Neural cell (in vitro differentiated cells): ENCODE measurements around the gene BAX. TPM values are rescaled to one million over a fixed set of nuclear protein-coding genes. Genes with fewer than 3 reads are reported as not detected.

Experiments
- H2AFZ ChIP-seq: fragments of 200-600, 300-800 bp; sonication (generic), shearing (Covaris generic); 2 replicates; pipeline ENCODE4 v1.6.0; 2014; ENCODE audit warnings: low read depth, mild to moderate bottlenecking, antibody characterized with exemption, low read length, moderate library complexity
- H3F3A ChIP-seq: fragments of 200-600 bp; shearing (Covaris generic); 2 replicates; pipeline ENCODE4 v1.6.1; 2016; ENCODE audit warnings: mild to moderate bottlenecking, moderate library complexity, mixed read lengths, antibody characterized with exemption, low read length; ENCODE audit not compliant: insufficient read depth, poor library complexity, severe bottlenecking
- H3K27ac ChIP-seq: fragments of 200-600, 300-800 bp; sonication (generic), shearing (Covaris generic); 2 replicates; pipeline ENCODE4 v1.5.1; 2014; ENCODE audit warnings: mild to moderate bottlenecking, low read length, moderate library complexity
- H3K27me3 ChIP-seq: fragments of 300-800, 200-600 bp; sonication (generic), shearing (Covaris generic); 2 replicates; pipeline ENCODE4 v1.6.0; 2014; ENCODE audit warnings: mild to moderate bottlenecking, low read depth, low read length, moderate library complexity; ENCODE audit not compliant: insufficient read depth
- H3K36me3 ChIP-seq: fragments of 300-800, 200-600 bp; sonication (generic), shearing (Covaris generic); 2 replicates; pipeline ENCODE4 v1.5.1; 2014; ENCODE audit warnings: mild to moderate bottlenecking, antibody characterized with exemption, low read length, moderate library complexity; ENCODE audit not compliant: insufficient read depth
- H3K4me2 ChIP-seq: fragments of 300-800, 200-600 bp; sonication (generic), shearing (Covaris generic); 2 replicates; pipeline ENCODE4 v1.6.0; 2014; ENCODE audit warnings: mild to moderate bottlenecking, low read length
- H3K4me3 ChIP-seq: fragments of 300-800, 200-600 bp; sonication (generic), shearing (Covaris generic); 2 replicates; pipeline ENCODE4 v1.5.1; 2014; ENCODE audit warnings: mild to moderate bottlenecking, low read length, moderate library complexity
- H3K79me2 ChIP-seq: fragments of 200-600 bp; shearing (Covaris generic); replicated peaks from 2 replicates; pipeline ENCODE4 v1.6.0; 2014; ENCODE audit warnings: mild to moderate bottlenecking, low read length, moderate library complexity; ENCODE audit not compliant: insufficient read depth
- H3K9ac ChIP-seq: fragments of 300-800, 200-600 bp; sonication (generic), shearing (Covaris generic); 2 replicates; pipeline ENCODE4 v1.6.1; 2016; ENCODE audit warnings: mild to moderate bottlenecking, low read length, mixed read lengths
- H3K9me2 ChIP-seq: fragments of 200-600 bp; shearing (Covaris generic); 2 replicates; pipeline ENCODE4 v1.6.1; 2016; ENCODE audit warnings: mild to moderate bottlenecking, low read length, mixed read lengths; ENCODE audit not compliant: insufficient read depth
- H3K9me3 ChIP-seq: fragments of 200-600, 300-800 bp; sonication (generic), shearing (Covaris generic); 2 replicates; pipeline ENCODE4 v1.6.1; 2016; ENCODE audit warnings: mild to moderate bottlenecking, mixed run types, low read length, moderate library complexity, mixed read lengths
- H4K20me1 ChIP-seq: fragments of 200-600 bp; shearing (Covaris generic); 2 replicates; pipeline ENCODE4 v1.6.1; 2016; ENCODE audit warnings: mild to moderate bottlenecking, mixed run types; ENCODE audit not compliant: insufficient read depth
- CTCF ChIP-seq: fragments of 450-650 bp; IDR thresholded peaks from 2 replicates; pipeline ENCODE4 v1.5.1; 2014; ENCODE audit warnings: antibody characterized with exemption, mild to moderate bottlenecking, moderate library complexity; ENCODE audit not compliant: poor library complexity, severe bottlenecking
- EZH2 ChIP-seq: fragments of 200-600, 300-800 bp; shearing (Covaris generic), sonication (generic); IDR thresholded peaks from 2 replicates; pipeline ENCODE4 v1.6.1; 2014; ENCODE audit warnings: antibody characterized with exemption, low read length, borderline replicate concordance, mild to moderate bottlenecking; ENCODE audit not compliant: insufficient read depth, poor library complexity, severe bottlenecking
- MXI1 ChIP-seq: fragments of 450-650 bp; conservative IDR thresholded peaks from 2 replicates; pipeline ENCODE4 v1.6.1; 2014; ENCODE audit warnings: antibody characterized with exemption, mild to moderate bottlenecking; ENCODE audit not compliant: poor library complexity, severe bottlenecking
- POLR2AphosphoS5 ChIP-seq: IDR thresholded peaks from 2 replicates; pipeline ENCODE4 v1.6.1; 2012
- RAD21 ChIP-seq: fragments of 450-650 bp; conservative IDR thresholded peaks from 2 replicates; pipeline ENCODE4 v1.6.1; 2014; ENCODE audit warnings: antibody characterized with exemption, mild to moderate bottlenecking, moderate library complexity
- TAF1 ChIP-seq: IDR thresholded peaks from 2 replicates; pipeline ENCODE4 v1.6.1; 2012; ENCODE audit warnings: low read depth
- polyA plus RNA-seq: library from polyadenylated mRNA; depleted of rRNA; stranded (reverse); fragments of >200 nt; gene quantifications from 2 replicates; pipeline ENCODE4 v1.2.3, GENCODE V29; 2014
- TF ChIP-seq, protein P1 (sequence below): IDR thresholded peaks from 2 replicates; pipeline ENCODE4 v1.6.1; 2012; ENCODE audit warnings: borderline replicate concordance

Gene BAX
- polyA plus RNA-seq, 1 donor from 2014 or later: 71.9 TPM

- Histone ChIP-seq H3F3A (peaks cover 4% of the 10 kb centered on the region), H3K36me3 (no peaks in the 10 kb centered on the region), H3K27ac (peak overlapping the region; percentile 79), H4K20me1 (no peaks in the 10 kb centered on the region), H3K4me3 (peak overlapping the region; percentile 78), H3K4me2 (peak overlapping the region; percentile 59), H3K79me2 (peaks cover 21% of the 10 kb centered on the region), H3K27me3 (no peaks in the 10 kb centered on the region), H3K9me2 (no peaks in the 10 kb centered on the region), H3K9me3 (no peaks in the 10 kb centered on the region), H2AFZ (peak overlapping the region; percentile 46), H3K9ac (peak overlapping the region; percentile 87)
- TF ChIP-seq, protein P1, sequence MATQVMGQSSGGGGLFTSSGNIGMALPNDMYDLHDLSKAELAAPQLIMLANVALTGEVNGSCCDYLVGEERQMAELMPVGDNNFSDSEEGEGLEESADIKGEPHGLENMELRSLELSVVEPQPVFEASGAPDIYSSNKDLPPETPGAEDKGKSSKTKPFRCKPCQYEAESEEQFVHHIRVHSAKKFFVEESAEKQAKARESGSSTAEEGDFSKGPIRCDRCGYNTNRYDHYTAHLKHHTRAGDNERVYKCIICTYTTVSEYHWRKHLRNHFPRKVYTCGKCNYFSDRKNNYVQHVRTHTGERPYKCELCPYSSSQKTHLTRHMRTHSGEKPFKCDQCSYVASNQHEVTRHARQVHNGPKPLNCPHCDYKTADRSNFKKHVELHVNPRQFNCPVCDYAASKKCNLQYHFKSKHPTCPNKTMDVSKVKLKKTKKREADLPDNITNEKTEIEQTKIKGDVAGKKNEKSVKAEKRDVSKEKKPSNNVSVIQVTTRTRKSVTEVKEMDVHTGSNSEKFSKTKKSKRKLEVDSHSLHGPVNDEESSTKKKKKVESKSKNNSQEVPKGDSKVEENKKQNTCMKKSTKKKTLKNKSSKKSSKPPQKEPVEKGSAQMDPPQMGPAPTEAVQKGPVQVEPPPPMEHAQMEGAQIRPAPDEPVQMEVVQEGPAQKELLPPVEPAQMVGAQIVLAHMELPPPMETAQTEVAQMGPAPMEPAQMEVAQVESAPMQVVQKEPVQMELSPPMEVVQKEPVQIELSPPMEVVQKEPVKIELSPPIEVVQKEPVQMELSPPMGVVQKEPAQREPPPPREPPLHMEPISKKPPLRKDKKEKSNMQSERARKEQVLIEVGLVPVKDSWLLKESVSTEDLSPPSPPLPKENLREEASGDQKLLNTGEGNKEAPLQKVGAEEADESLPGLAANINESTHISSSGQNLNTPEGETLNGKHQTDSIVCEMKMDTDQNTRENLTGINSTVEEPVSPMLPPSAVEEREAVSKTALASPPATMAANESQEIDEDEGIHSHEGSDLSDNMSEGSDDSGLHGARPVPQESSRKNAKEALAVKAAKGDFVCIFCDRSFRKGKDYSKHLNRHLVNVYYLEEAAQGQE: no peak
- TF ChIP-seq RAD21: no peak
- no peak for TF ChIP-seq CTCF
- TF ChIP-seq EZH2: no peak
- no peak for TF ChIP-seq MXI1
- no peak for TF ChIP-seq TAF1
Observed at GRCh38 chr19:48991873-48992580, 37.4 kb downstream of the BAX start.

GRCh38 chr19:48992581-48993174, 38.0 kb downstream of the BAX start:
- Histone ChIP-seq H3K4me2 (peak overlapping the region; percentile 59), H3K79me2 (peaks cover 21% of the 10 kb centered on the region), H3K36me3 (no peaks in the 10 kb centered on the region), H3F3A (peaks cover 4% of the 10 kb centered on the region), H2AFZ (peak overlapping the region; percentile 46), H3K9me3 (no peaks in the 10 kb centered on the region), H3K4me3 (peak overlapping the region; percentile 78), H3K27ac (peak overlapping the region; percentile 79), H3K9me2 (no peaks in the 10 kb centered on the region), H3K9ac (peak overlapping the region; percentile 87), H3K27me3 (no peaks in the 10 kb centered on the region), H4K20me1 (no peaks in the 10 kb centered on the region)
- TF ChIP-seq TAF1: no peak
- TF ChIP-seq EZH2: no peak
- TF ChIP-seq POLR2AphosphoS5: no peak
- peak; percentile 36 for TF ChIP-seq MXI1
